HepG2 (cell line): ENCODE results near the gene ABHD18. TPM values are rescaled to one million over a fixed set of nuclear protein-coding genes. Genes with fewer than 3 reads are reported as not detected.

Experiments used
- CREB1 ChIP-seq, 2 experiments: fragments of 450-650 bp in 1 of 2; IDR thresholded peaks; 2 replicates each; pipeline ENCODE4 v1.6.1; 2016 to 2017; ENCODE audit warnings: control low read depth in 1 of 2, mild to moderate bottlenecking in 1 of 2, missing compliant biosample characterization in 1 of 2, missing genetic modification characterization in 1 of 2
- EED ChIP-seq: sonication (generic); formaldehyde crosslinking; IDR thresholded peaks from 2 replicates; pipeline ENCODE4 v1.5.0; 2020; ENCODE audit warnings: mild to moderate bottlenecking, missing genetic modification reagents
- KDM5B ChIP-seq: sonication (generic); formaldehyde crosslinking; IDR thresholded peaks from 2 replicates; pipeline ENCODE4 v1.4.0; 2020; ENCODE audit warnings: missing genetic modification reagents, mild to moderate bottlenecking, borderline replicate concordance
- MEIS1 ChIP-seq: sonication (generic); formaldehyde crosslinking; IDR thresholded peaks from 2 replicates; pipeline ENCODE4 v1.9.0; 2021; ENCODE audit warnings: mild to moderate bottlenecking, missing genetic modification reagents, moderate library complexity, borderline replicate concordance
- MYPOP ChIP-seq: sonication (generic); formaldehyde crosslinking; IDR thresholded peaks from 2 replicates; pipeline ENCODE4 v1.8.1; 2023; ENCODE audit warnings: mild to moderate bottlenecking, moderate library complexity, missing genetic modification reagents
- YEATS2 ChIP-seq: sonication (generic); formaldehyde crosslinking; IDR thresholded peaks from 2 replicates; pipeline ENCODE4 v1.4.0; 2020; ENCODE audit warnings: missing genetic modification reagents, borderline replicate concordance
- YY1 ChIP-seq: IDR thresholded peaks from 2 replicates; pipeline ENCODE4 v1.6.1; 2011; ENCODE audit warnings: low read length, low read depth, moderate library complexity, mild to moderate bottlenecking; ENCODE audit not compliant: insufficient read depth, insufficient replicate concordance
- ZBTB21 ChIP-seq: sonication (generic); formaldehyde crosslinking; IDR thresholded peaks from 2 replicates; pipeline ENCODE4 v1.4.0; 2020; ENCODE audit warnings: missing genetic modification reagents
- ZNF225 ChIP-seq: sonication (generic); formaldehyde crosslinking; IDR thresholded peaks from 2 replicates; pipeline ENCODE4 v1.4.0; 2020; ENCODE audit warnings: mild to moderate bottlenecking, missing genetic modification reagents
- ZNF30 ChIP-seq: sonication (generic); formaldehyde crosslinking; IDR thresholded peaks from 2 replicates; pipeline ENCODE4 v1.5.0; 2020; ENCODE audit warnings: mild to moderate bottlenecking, missing genetic modification reagents
- polyA plus RNA-seq, 8 experiments: library from polyadenylated mRNA; depleted of rRNA in 3 of 8; stranded (reverse) in 7 of 8; unstranded in 1 of 8; fragments of >200 nt; fragmentation: Illumina TruSeq in 4 of 8; extraction: Trizol in 4 of 8; gene quantifications; 2 replicates each; pipeline versions ENCODE4 v1.2.1 to v1.2.3, GENCODE V29; 2011 to 2016; ENCODE audit warnings: low read depth in 4 of 8, missing spikeins in 1 of 8, mixed read lengths in 1 of 8; ENCODE audit not compliant: insufficient read depth in 1 of 8
- total RNA-seq, 5 experiments: library from RNA; depleted of rRNA; stranded (reverse); fragments of >200 nt; fragmentation: Illumina TruSeq; extraction: Trizol; gene quantifications; 2 replicates each; pipeline ENCODE4 v1.2.3, GENCODE V29; 2016; ENCODE audit warnings: low read depth in 1 of 5
- TF ChIP-seq, protein P1 (sequence below): sonication (generic); formaldehyde crosslinking; IDR thresholded peaks from 2 replicates; pipeline ENCODE4 v1.4.0; 2020; ENCODE audit warnings: missing genetic modification reagents
- TF ChIP-seq, protein P2 (sequence below), 2 experiments: sonication (generic) in 1 of 2; formaldehyde crosslinking in 1 of 2; IDR thresholded peaks; 2 replicates each; pipeline versions ENCODE4 v1.4.0 to v1.6.1; 2018 to 2020; ENCODE audit warnings: missing genetic modification reagents in 2 of 2, borderline replicate concordance in 1 of 2, low read depth in 1 of 2, mild to moderate bottlenecking in 1 of 2, missing biosample characterization in 1 of 2
- TF ChIP-seq, protein P3 (sequence below): sonication (generic); formaldehyde crosslinking; IDR thresholded peaks from 2 replicates; pipeline ENCODE4 v1.8.1; 2022; ENCODE audit warnings: low read depth, mild to moderate bottlenecking, missing genetic modification reagents
- TF ChIP-seq, protein P4 (sequence below): sonication (generic); formaldehyde crosslinking; IDR thresholded peaks from 2 replicates; pipeline ENCODE4 v1.8.0; 2022; ENCODE audit warnings: mild to moderate bottlenecking, missing genetic modification reagents, moderate library complexity

Gene ABHD18
- total and polyA plus RNA-seq, 2 of the 13 experiments (the other 11 are each of a cell fraction or from before 2014, with no cell fraction given), result 5.5 to 16.3 TPM

GRCh38 chr4:127965803-127966175, 583 bp downstream of the ABHD18 start (continued):
- TF ChIP-seq MEIS1 (CRISPR knock-in tag), result no peak
- TF ChIP-seq YEATS2, result 0 out of 2 replicates have a peak, but pooled peaks have one; percentile 3
- TF ChIP-seq KDM5B (CRISPR knock-in tag), result no peak
- TF ChIP-seq, protein P1, sequence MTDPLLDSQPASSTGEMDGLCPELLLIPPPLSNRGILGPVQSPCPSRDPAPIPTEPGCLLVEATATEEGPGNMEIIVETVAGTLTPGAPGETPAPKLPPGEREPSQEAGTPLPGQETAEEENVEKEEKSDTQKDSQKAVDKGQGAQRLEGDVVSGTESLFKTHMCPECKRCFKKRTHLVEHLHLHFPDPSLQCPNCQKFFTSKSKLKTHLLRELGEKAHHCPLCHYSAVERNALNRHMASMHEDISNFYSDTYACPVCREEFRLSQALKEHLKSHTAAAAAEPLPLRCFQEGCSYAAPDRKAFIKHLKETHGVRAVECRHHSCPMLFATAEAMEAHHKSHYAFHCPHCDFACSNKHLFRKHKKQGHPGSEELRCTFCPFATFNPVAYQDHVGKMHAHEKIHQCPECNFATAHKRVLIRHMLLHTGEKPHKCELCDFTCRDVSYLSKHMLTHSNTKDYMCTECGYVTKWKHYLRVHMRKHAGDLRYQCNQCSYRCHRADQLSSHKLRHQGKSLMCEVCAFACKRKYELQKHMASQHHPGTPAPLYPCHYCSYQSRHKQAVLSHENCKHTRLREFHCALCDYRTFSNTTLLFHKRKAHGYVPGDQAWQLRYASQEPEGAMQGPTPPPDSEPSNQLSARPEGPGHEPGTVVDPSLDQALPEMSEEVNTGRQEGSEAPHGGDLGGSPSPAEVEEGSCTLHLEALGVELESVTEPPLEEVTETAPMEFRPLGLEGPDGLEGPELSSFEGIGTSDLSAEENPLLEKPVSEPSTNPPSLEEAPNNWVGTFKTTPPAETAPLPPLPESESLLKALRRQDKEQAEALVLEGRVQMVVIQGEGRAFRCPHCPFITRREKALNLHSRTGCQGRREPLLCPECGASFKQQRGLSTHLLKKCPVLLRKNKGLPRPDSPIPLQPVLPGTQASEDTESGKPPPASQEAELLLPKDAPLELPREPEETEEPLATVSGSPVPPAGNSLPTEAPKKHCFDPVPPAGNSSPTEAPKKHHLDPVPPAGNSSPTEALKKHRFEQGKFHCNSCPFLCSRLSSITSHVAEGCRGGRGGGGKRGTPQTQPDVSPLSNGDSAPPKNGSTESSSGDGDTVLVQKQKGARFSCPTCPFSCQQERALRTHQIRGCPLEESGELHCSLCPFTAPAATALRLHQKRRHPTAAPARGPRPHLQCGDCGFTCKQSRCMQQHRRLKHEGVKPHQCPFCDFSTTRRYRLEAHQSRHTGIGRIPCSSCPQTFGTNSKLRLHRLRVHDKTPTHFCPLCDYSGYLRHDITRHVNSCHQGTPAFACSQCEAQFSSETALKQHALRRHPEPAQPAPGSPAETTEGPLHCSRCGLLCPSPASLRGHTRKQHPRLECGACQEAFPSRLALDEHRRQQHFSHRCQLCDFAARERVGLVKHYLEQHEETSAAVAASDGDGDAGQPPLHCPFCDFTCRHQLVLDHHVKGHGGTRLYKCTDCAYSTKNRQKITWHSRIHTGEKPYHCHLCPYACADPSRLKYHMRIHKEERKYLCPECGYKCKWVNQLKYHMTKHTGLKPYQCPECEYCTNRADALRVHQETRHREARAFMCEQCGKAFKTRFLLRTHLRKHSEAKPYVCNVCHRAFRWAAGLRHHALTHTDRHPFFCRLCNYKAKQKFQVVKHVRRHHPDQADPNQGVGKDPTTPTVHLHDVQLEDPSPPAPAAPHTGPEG (CRISPR knock-in tag), result no peak
- TF ChIP-seq EED (CRISPR knock-in tag), result 0 out of 2 replicates have a peak, but pooled peaks have one; percentile 12
- peak; percentile 91; the same call in 1 of the 2 replicates for TF ChIP-seq ZNF30 (CRISPR knock-in tag)
- TF ChIP-seq, protein P2, sequence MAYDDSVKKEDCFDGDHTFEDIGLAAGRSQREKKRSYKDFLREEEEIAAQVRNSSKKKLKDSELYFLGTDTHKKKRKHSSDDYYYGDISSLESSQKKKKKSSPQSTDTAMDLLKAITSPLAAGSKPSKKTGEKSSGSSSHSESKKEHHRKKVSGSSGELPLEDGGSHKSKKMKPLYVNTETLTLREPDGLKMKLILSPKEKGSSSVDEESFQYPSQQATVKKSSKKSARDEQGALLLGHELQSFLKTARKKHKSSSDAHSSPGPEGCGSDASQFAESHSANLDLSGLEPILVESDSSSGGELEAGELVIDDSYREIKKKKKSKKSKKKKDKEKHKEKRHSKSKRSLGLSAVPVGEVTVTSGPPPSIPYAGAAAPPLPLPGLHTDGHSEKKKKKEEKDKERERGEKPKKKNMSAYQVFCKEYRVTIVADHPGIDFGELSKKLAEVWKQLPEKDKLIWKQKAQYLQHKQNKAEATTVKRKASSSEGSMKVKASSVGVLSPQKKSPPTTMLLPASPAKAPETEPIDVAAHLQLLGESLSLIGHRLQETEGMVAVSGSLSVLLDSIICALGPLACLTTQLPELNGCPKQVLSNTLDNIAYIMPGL (CRISPR knock-in tag; IDR thresholded peaks at IDR 0.05; ENCODE audit: borderline replicate concordance in 1 of 2, low read depth in 1 of 2), result peak in 1 of 2 experiments; percentile 9; a peak in 1 of 4 replicates
- TF ChIP-seq, protein P3, sequence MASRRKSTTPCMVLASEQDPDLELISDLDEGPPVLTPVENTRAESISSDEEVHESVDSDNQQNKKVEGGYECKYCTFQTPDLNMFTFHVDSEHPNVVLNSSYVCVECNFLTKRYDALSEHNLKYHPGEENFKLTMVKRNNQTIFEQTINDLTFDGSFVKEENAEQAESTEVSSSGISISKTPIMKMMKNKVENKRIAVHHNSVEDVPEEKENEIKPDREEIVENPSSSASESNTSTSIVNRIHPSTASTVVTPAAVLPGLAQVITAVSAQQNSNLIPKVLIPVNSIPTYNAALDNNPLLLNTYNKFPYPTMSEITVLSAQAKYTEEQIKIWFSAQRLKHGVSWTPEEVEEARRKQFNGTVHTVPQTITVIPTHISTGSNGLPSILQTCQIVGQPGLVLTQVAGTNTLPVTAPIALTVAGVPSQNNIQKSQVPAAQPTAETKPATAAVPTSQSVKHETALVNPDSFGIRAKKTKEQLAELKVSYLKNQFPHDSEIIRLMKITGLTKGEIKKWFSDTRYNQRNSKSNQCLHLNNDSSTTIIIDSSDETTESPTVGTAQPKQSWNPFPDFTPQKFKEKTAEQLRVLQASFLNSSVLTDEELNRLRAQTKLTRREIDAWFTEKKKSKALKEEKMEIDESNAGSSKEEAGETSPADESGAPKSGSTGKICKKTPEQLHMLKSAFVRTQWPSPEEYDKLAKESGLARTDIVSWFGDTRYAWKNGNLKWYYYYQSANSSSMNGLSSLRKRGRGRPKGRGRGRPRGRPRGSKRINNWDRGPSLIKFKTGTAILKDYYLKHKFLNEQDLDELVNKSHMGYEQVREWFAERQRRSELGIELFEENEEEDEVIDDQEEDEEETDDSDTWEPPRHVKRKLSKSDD, result peak; percentile 10; the same call in 1 of the 2 replicates
- peak; percentile 89 for TF ChIP-seq MYPOP (CRISPR knock-in tag)
- TF ChIP-seq ZBTB21 (CRISPR knock-in tag), result peak; percentile 90
- TF ChIP-seq CREB1 (IDR thresholded peaks at IDR 0.05), result peak; percentile 60; the same call in 1 of the 2 replicates
- TF ChIP-seq CREB1 (CRISPR knock-in tag; IDR thresholded peaks at IDR 0.05), result no peak
- TF ChIP-seq ZNF225 (CRISPR knock-in tag), result 0 out of 2 replicates have a peak, but pooled peaks have one; percentile 6
- TF ChIP-seq, protein P4, sequence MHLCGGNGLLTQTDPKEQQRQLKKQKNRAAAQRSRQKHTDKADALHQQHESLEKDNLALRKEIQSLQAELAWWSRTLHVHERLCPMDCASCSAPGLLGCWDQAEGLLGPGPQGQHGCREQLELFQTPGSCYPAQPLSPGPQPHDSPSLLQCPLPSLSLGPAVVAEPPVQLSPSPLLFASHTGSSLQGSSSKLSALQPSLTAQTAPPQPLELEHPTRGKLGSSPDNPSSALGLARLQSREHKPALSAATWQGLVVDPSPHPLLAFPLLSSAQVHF (CRISPR knock-in tag), result 0 out of 2 replicates have a peak, but pooled peaks have one; percentile 15
- TF ChIP-seq YY1, result peak; percentile 30
